Endothelial cell of umbilical vein (primary cell): Measurements from ENCODE around the gene KDM7A. TPM values are rescaled to one million over a fixed set of nuclear protein-coding genes. Genes with fewer than 3 reads are reported as not detected.

Experiments used
- BruUV-seq: library from RNA; stranded (reverse); fragments of 400-500 nt; replicated peaks from 2 replicates; lab custom pipeline; 2021; lab: Mats Ljungman, UMichigan
- CTCF ChIA-PET: fragments of 300-600, 350-600 bp; sonication (Branson Sonifier 250); formaldehyde crosslinking; loops from one replicate; lab custom pipeline; 2021; ENCODE audit warnings: antibody characterized with exemption, inconsistent platforms; lab: Charles Lee
- POLR2A ChIA-PET: fragments of 300-600, 350-600 bp; sonication (Branson Sonifier 250); formaldehyde crosslinking; loops from one replicate; lab custom pipeline; 2021; ENCODE audit warnings: antibody characterized with exemption, inconsistent platforms; lab: Charles Lee
- DNase-seq: peaks from one replicate; pipeline ENCODE4 v3.0.0-alpha.2; 2011; ENCODE audit warnings: low read depth, low spot score
- FAIRE-seq: peaks from 2 replicates; lab custom pipeline; 2011; peaks lifted over from hg19 to GRCh38; lab: Jason Lieb, UNC
- H2AFZ ChIP-seq: 2 replicates; pipeline ENCODE4 v1.6.0; 2012; ENCODE audit warnings: low read depth, low read length, control low read depth, inconsistent platforms
- H3K27ac ChIP-seq: 2 replicates; pipeline ENCODE4 v1.5.1; 2011; ENCODE audit warnings: low read depth, mild to moderate bottlenecking, control low read depth, low read length, moderate library complexity; ENCODE audit not compliant: insufficient read depth
- H3K27me3 ChIP-seq, 2 experiments: 2 replicates each; pipeline versions ENCODE4 v1.6.0 to v1.6.1; 2011; ENCODE audit warnings: low read length in 2 of 2, mixed read lengths in 1 of 2; ENCODE audit not compliant: control insufficient read depth in 2 of 2, insufficient read depth in 2 of 2
- H3K36me3 ChIP-seq, 2 experiments: 2 replicates in 1 of 2; 3 replicates in 1 of 2; pipeline ENCODE4 v1.5.1; 2011; ENCODE audit warnings: low read length in 2 of 2, mild to moderate bottlenecking in 1 of 2, moderate library complexity in 1 of 2; ENCODE audit not compliant: control insufficient read depth in 2 of 2, insufficient read depth in 2 of 2; ENCODE audit errors: extremely low read depth in 1 of 2
- H3K4me1 ChIP-seq: 3 replicates; pipeline ENCODE4 v1.5.1; 2011; ENCODE audit warnings: mild to moderate bottlenecking, low read length; ENCODE audit not compliant: control insufficient read depth, insufficient read depth; ENCODE audit errors: extremely low read depth
- H3K4me2 ChIP-seq: 2 replicates; pipeline ENCODE4 v1.6.1; 2011; ENCODE audit warnings: low read length, control low read depth, mixed read lengths; ENCODE audit not compliant: insufficient read depth
- H3K4me3 ChIP-seq, 3 experiments: fragments of 200-600 bp in 1 of 3; sonication (generic), shearing (Covaris generic) in 1 of 3; replicated peaks in 1 of 3; 2 replicates each; pipeline ENCODE4 v1.5.1; 2011 to 2016; ENCODE audit warnings: control low read depth in 3 of 3, low read length in 3 of 3, mild to moderate bottlenecking in 2 of 3, inconsistent platforms in 1 of 3, low read depth in 1 of 3, moderate library complexity in 1 of 3; ENCODE audit not compliant: insufficient read depth in 1 of 3
- H3K79me2 ChIP-seq: 2 replicates; pipeline ENCODE4 v1.6.0; 2012; ENCODE audit warnings: low read length, inconsistent platforms; ENCODE audit not compliant: control insufficient read depth, insufficient read depth
- H3K9ac ChIP-seq: replicated peaks from 2 replicates; pipeline ENCODE3; 2011; ENCODE audit warnings: low read length, control low read depth; ENCODE audit not compliant: insufficient read depth; ENCODE audit errors: extremely low read depth
- H3K9me1 ChIP-seq: replicated peaks from 3 replicates; pipeline ENCODE4 v1.6.0; 2011; ENCODE audit warnings: mild to moderate bottlenecking, low read length; ENCODE audit not compliant: control insufficient read depth, insufficient read depth; ENCODE audit errors: extremely low read depth
- H3K9me3 ChIP-seq: replicated peaks from 2 replicates; pipeline ENCODE4 v1.5.1; 2012; ENCODE audit warnings: low read length, inconsistent platforms; ENCODE audit not compliant: control insufficient read depth, insufficient read depth
- H4K20me1 ChIP-seq: replicated peaks from 2 replicates; pipeline ENCODE3; 2011; ENCODE audit warnings: mild to moderate bottlenecking, low read length; ENCODE audit not compliant: control insufficient read depth, insufficient read depth; ENCODE audit errors: extremely low read depth
- EZH2 ChIP-seq: IDR thresholded peaks from 2 replicates; pipeline ENCODE4 v1.6.1; 2012; ENCODE audit warnings: borderline replicate concordance, low read depth, mild to moderate bottlenecking, moderate library complexity, low read length, inconsistent platforms; ENCODE audit not compliant: severe bottlenecking
- FOS ChIP-seq: IDR thresholded peaks from 2 replicates; pipeline ENCODE4 v1.6.1; 2011; ENCODE audit warnings: mild to moderate bottlenecking, low read length, moderate library complexity, borderline replicate concordance; ENCODE audit not compliant: insufficient read depth
- GATA2 ChIP-seq: IDR thresholded peaks from 2 replicates; pipeline ENCODE4 v1.7.0; 2011; ENCODE audit warnings: low read depth, mild to moderate bottlenecking, moderate library complexity, mixed read lengths, low read length; ENCODE audit not compliant: insufficient read length, insufficient read depth
- JUN ChIP-seq: IDR thresholded peaks from 2 replicates; pipeline ENCODE4 v1.6.1; 2011; ENCODE audit warnings: borderline replicate concordance, low read depth; ENCODE audit not compliant: insufficient read length, insufficient read depth
- MYC ChIP-seq: IDR thresholded peaks from one replicate; pipeline ENCODE4 v1.6.1; 2011; ENCODE audit warnings: mild to moderate bottlenecking, low read depth, low read length
- POLR2A ChIP-seq: IDR thresholded peaks from 2 replicates; pipeline ENCODE4 v1.6.1; 2012; ENCODE audit warnings: low read depth, mild to moderate bottlenecking, control low read depth, low read length
- POLR2AphosphoS5 ChIP-seq: IDR thresholded peaks from 2 replicates; pipeline ENCODE4 v1.6.1; 2012; ENCODE audit warnings: low read depth, mild to moderate bottlenecking, control low read depth, low read length, moderate library complexity; ENCODE audit not compliant: insufficient read depth
- dilution Hi-C: fragments of 300-500 bp; cut with MboI; formaldehyde crosslinking; loops from one replicate; pipeline ENCODE4 v1.15.0; 2019; ENCODE audit warnings: low sequenced_read_pairs; ENCODE audit not compliant: extremely low pct_ligation_motif_present
- intact Hi-C: fragments of 100-400 bp; cut with micrococcal nuclease; formaldehyde crosslinking; loops from one replicate; pipeline ENCODE4 v1.10.0; 2022
- polyA plus RNA-seq, 4 experiments: library from polyadenylated mRNA; depleted of rRNA in 3 of 4; stranded (reverse) in 3 of 4; unstranded in 1 of 4; fragments of >200 nt; gene quantifications; 2 replicates each; pipeline versions ENCODE4 v1.2.1 to v1.2.3, GENCODE V29; 2011 to 2012; ENCODE audit warnings: missing spikeins in 1 of 4
- total RNA-seq: library from RNA; stranded (reverse); gene quantifications from 2 replicates; pipeline ENCODE4 v1.2.3, GENCODE V29; 2021
- TF ChIP-seq, protein P1 (sequence below): IDR thresholded peaks from 2 replicates; pipeline ENCODE4 v1.6.1; 2011; ENCODE audit not compliant: insufficient read depth, insufficient read length
- TF ChIP-seq, protein P2 (sequence below), 2 donors: IDR thresholded peaks; 1 replicate in 1 of 2; 2 replicates in 1 of 2; pipeline ENCODE4 v1.5.1; 2011; ENCODE audit warnings: low read length in 2 of 2, mild to moderate bottlenecking in 2 of 2, moderate library complexity in 2 of 2, control low read depth in 1 of 2, inconsistent platforms in 1 of 2, low read depth in 1 of 2; ENCODE audit not compliant: insufficient read depth in 1 of 2; ENCODE audit errors: extremely low read depth in 1 of 2

The KDM7A gene
- total and polyA plus RNA-seq, 2 donors (not counting 3 experiments of a cell fraction or from before 2014, with no cell fraction given) = 2.4 to 7.3 TPM

DNA sequence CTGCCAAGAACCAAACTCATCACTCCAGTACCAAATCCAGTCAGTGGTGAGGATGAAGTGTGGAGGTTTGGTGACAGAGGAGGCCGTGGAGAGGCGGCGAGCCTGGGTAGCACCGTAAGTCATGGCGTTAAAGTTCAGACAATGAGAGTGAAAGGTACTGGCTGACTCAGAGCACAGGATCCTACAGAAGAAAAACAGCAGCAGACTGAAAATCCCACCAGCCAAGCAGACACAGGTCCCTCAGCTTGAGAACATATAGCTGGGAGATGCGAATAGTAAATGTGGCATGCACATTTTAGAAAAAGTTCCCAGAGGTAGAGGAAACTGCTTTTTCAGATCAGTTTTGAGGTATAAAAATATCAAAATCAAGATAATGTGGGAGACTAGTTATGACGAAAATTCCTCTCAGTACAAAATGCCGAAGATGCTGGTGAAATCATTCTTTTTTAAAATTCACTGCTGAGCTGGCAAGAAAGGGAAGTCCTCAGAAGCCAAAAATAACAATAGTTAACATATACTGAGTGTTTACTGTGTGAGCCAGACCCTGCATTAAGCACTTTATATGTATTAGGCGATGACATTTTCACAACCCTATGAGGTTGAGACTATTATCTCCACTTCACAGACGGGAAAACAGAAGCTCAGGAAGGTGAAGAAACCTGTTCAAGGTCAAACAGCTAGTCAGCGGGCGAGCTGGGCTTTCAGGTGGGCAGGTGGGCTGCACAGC is 135.0 kb downstream of the KDM7A start:
- CTCF ChIA-PET = interaction anchor here (0.7 to 6.0 kb wide), 3 partner anchors 9 to 36 kb away, joined by 3 to 66 read pairs (median 4); partner anchors contain the start of gene PARP12
- Histone ChIP-seq H3K9me1 (no peaks in the 10 kb centered on the region), H2AFZ (peak overlapping the region; percentile 32), H3K4me1 (peaks cover 46% of the 10 kb centered on the region), H3K4me3 (peak overlapping the region; percentile 16 to 53 (median 18)), H3K36me3 (peaks cover 9 to 12% of the 10 kb centered on the region in 2 experiments), H3K9me3 (no peaks in the 10 kb centered on the region), H3K9ac (peak overlapping the region; percentile 61), H3K27ac (peak overlapping the region; percentile 85), H3K27me3 (no peaks in the 10 kb centered on the region), H3K79me2 (peaks cover 35% of the 10 kb centered on the region), H3K4me2 (peak overlapping the region; percentile 86), H4K20me1 (no peaks in the 10 kb centered on the region)
- TF ChIP-seq EZH2 = no peak
- TF ChIP-seq POLR2A = peak; percentile 51
- peak; percentile 45 for TF ChIP-seq FOS
- TF ChIP-seq, protein P1, sequence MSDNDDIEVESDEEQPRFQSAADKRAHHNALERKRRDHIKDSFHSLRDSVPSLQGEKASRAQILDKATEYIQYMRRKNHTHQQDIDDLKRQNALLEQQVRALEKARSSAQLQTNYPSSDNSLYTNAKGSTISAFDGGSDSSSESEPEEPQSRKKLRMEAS = no peak
- TF ChIP-seq, protein P2, sequence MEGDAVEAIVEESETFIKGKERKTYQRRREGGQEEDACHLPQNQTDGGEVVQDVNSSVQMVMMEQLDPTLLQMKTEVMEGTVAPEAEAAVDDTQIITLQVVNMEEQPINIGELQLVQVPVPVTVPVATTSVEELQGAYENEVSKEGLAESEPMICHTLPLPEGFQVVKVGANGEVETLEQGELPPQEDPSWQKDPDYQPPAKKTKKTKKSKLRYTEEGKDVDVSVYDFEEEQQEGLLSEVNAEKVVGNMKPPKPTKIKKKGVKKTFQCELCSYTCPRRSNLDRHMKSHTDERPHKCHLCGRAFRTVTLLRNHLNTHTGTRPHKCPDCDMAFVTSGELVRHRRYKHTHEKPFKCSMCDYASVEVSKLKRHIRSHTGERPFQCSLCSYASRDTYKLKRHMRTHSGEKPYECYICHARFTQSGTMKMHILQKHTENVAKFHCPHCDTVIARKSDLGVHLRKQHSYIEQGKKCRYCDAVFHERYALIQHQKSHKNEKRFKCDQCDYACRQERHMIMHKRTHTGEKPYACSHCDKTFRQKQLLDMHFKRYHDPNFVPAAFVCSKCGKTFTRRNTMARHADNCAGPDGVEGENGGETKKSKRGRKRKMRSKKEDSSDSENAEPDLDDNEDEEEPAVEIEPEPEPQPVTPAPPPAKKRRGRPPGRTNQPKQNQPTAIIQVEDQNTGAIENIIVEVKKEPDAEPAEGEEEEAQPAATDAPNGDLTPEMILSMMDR (IDR thresholded peaks at IDR 0.05; ENCODE audit: extremely low read depth in 1 of 2, insufficient read depth in 1 of 2, low read depth in 1 of 2, low read length in 2 of 2) = no peak
- no peak for TF ChIP-seq MYC
- TF ChIP-seq GATA2 = peak; percentile 67
- no peak for TF ChIP-seq JUN
- no peak for TF ChIP-seq POLR2AphosphoS5
- dilution Hi-C loops = no loop called here
- FAIRE-seq (peak; percentile 92), DNase-seq (peak; percentile 91)
- intact Hi-C loops = loop anchor here (1.0 to 10.0 kb wide), 4 partner anchors 19 to 1633 kb away; no protein-coding TSS in a partner anchor
- BruUV-seq = no TSS peak
- POLR2A ChIA-PET = interaction anchor here (1.3 to 1.6 kb wide), 4 partner anchors 17 to 702 kb away, joined by 3 to 5 read pairs (median 4); no protein-coding TSS in a partner anchor
